HG03108 (cell line): ENCODE measurements around the gene MAPK4.

Experiments used
- ATAC-seq: cut with Tn5 transposase; IDR thresholded peaks from one replicate; pipeline ENCODE4 v1.9.1; 2021; ENCODE audit warnings: moderate library complexity; ENCODE audit not compliant: unreplicated experiment

MAPK4 gene

GRCh38 chr18:50651334-50651733 lies 91.4 kb downstream of the MAPK4 start:
- no peak for ATAC-seq

DNA sequence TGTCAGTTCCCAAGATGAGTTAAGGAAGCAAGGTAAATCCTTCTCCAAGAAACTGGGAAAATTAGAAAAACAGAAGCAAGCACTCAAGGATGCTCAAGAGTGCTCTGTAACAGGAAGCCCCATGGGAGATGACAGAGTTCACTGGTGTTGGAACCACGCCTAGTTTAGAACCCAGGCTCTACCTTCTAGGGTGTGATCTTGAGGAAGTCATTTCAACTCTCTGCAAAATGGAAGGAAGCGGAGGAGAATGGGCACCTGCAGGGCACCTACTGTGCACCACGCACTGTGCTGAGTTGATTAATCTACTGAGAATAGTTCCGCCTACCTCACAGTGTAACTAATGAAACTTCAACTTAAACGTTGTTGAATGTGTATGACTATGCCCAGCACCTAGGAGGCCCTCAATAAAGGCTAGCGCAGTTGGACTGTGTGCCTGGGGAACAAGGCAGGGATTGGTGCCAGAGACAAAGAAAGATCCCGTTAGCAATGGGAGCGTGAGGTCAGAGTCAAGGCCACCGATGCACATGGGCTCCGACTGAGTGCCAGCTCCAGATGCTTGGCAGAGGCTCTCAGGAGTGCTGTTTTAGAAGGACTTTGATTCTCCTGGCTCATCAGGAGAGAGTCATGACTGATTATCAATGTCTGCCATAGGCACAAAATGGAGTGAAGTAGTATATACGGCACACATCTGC lies 93.7 kb downstream of the MAPK4 start:
- no peak for ATAC-seq

DNA sequence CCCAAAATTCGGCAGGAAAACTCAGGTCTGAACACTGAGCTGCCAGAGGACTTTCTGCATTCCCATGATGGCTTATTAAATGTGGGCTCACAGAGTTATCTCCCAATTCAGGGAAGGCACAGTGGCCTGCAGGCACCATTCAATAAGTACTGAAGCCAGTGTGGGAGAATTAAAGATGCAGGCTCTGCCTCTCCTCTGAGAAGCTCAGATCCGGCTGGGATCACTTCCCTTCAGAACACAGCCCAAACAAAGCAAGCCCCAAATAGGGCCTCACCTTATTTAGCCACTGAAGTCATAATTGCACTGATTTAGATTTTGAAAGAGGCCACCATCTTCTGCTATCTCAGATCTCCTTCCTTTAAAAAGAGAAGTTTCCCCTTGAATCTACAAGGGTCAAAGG lies 94.3 kb downstream of the MAPK4 start:
- no peak for ATAC-seq

- no peak for ATAC-seq
These were observed 95.0 kb downstream of the MAPK4 start for GRCh38 chr18:50654658-50655550.

DNA sequence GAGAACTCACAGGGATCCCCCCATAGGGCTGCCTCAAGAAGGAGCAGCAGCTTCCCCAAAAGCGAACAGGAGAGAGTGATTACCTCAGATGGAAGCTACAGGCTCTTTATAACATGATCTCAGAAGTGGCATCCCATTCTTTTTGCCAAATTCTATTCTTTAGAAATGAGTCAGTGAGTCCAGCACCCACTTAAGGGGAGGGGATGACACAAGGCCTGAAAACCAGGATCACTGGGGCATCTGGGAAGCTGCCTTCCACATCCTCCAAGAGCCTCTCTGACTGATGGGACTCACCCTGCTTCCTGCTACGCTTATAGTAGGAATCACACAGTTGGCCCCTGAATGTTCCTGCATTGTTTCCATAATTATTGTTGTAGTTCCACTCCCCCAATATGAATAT lies 96.5 kb downstream of the MAPK4 start:
- no peak for ATAC-seq

- no peak for ATAC-seq
These were observed 97.1 kb downstream of the MAPK4 start for GRCh38 chr18:50656841-50657470.

GRCh38 chr18:50658601-50659000 lies 98.7 kb downstream of the MAPK4 start:
- ATAC-seq: no peak

DNA sequence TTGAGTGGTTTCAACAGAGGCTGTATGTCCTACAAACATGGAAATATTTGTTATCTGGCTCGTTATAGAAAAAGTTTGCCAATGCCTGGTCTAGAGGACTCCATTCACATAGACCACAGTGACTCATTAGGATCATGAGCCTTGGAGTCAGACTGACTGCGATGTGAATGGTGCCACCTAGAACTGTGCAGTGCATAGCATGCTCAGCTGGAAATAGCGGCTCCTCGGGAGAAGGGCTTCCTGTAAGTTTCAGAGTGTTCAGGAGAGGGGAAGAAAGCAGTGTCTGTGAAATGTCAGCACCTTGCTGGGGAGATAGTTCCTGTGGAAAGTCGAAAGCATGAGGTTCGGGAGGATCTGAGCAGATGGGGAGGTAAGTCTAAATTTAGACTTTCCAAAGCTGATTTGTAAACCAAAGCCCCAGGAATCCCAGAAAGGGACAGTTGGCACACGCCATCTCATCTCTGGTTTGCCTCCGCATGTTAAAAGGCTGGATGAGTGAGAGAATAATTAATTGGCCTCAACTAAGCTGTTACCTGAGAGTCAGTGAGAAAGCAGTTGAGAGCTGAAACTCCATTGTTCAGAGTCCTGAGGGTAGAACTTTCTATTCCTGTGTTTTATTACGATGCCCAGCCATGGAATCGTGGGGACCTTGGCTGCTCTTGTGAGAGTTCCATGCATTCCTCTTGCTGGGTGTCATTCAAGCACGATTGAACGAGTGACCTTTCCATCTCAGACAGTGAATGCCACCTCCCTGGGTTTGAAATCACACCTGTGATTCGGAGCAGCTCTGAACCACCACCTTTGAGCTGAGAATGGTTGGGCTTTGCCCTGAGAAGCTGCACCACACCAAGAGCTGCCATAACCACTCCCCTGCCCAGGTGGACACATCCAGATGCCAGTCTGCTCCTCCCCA lies 99.5 kb downstream of the MAPK4 start:
- ATAC-seq: no peak

DNA sequence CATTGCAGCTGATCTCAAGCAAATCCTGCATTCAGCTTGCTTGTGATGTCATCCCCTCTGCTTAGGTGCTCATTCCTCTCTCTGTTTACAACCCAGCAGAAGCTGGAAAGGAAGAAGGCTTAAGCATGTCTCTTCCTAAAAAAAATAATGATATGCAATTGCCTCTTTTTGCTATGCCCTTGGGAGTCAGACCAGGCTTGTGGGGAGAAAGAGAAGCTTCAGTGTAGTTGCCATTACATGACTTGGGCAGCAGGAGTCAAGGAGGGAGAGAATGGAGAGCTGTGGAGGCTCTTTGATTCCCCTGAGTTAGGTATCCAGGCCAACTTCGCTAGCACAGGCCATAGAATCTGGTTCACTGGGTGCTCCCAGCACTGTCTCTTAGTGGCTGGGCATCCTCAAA lies 101.1 kb downstream of the MAPK4 start:
- no peak for ATAC-seq

GRCh38 chr18:50662177-50662576 lies 102.3 kb downstream of the MAPK4 start:
- ATAC-seq: no peak

DNA sequence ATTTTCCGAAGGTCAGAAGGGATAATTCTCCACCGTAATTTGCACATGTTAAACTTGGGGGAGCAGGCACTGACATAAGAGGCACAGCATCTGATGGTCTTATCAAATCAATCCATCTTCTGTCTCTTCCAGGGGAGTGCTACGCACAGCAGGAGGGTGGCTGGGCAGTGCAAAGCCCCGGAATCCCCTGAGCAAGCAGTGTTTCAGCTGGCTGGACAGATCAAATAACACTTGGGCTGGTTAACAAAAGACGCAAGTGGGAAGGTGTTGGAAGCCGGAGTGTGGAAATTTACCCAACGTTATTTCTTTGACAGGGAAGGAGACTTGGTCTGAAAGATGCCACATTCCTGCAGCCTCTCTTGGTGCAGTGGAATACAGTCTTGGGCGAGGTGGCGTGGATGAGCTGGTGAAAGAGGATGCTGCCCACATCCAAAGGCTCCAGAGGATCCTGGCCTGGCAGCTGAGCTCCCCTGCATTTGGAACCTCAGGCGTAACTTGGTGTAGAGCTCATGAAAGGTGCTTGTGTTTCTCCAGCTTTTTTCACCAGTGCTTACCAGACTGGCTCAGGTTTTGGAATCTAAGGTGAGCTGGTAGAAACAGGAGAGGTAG lies 103.0 kb downstream of the MAPK4 start:
- no peak for ATAC-seq

- ATAC-seq: no peak
These were observed 103.9 kb downstream of the MAPK4 start for GRCh38 chr18:50663626-50664441.

DNA sequence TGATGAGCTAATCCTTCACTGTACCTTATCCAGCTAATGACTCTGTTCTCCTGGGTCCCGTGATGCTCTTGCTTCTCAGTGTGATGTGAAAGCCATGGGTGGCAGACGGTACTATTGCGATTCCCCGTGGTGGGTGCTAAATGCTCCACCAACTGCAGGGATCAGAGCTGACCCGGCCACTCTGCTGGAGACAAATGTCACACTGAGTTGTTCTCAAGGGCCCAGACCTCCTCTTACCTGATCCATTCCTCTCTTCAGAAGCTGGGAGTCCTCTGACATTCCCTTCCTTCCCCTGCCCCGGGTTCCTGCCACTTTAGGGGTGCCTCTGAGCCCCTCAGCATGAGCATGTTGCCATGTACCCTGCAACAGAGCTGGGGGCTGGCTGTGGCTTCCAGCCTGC lies 105.1 kb downstream of the MAPK4 start:
- no peak for ATAC-seq

GRCh38 chr18:50665519-50665918 lies 105.6 kb downstream of the MAPK4 start:
- ATAC-seq: no peak

GRCh38 chr18:50666536-50666935 lies 106.6 kb downstream of the MAPK4 start:
- no peak for ATAC-seq

- ATAC-seq: no peak
These were observed 111.5 kb downstream of the MAPK4 start for GRCh38 chr18:50671376-50671775.

DNA sequence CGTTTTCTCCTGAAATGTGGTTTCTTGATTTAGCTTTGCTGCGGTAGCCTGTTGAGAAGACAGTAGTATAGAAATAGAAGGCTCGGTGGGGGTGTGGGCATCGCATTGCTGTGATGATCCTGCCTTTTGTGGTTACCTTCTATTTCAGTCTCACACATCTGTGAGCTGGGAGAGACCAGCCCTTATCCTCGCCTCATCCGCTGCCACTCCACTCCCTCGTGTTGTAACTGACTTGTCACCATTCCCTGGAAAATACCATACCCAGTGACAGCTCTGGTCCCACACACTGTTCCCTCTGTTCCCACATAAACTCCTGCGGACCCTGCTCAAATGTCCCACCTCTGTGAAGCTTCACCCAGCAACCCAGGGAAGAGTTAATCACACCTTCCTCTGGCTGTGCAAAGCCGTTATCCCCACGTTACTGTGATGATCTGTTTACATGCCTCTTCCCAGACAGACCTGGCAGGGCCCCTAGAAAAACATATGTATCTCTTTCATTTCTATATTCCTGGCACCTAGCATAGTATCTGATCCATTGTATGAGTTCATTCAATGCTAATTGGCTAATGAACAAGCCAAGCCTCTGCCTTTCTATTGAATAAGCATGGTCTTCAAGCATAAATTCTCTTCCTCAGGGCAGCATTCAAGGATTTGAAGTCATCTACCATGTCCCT lies 114.6 kb downstream of the MAPK4 start:
- ATAC-seq: no peak

GRCh38 chr18:50675043-50675442 lies 115.2 kb downstream of the MAPK4 start:
- no peak for ATAC-seq

DNA sequence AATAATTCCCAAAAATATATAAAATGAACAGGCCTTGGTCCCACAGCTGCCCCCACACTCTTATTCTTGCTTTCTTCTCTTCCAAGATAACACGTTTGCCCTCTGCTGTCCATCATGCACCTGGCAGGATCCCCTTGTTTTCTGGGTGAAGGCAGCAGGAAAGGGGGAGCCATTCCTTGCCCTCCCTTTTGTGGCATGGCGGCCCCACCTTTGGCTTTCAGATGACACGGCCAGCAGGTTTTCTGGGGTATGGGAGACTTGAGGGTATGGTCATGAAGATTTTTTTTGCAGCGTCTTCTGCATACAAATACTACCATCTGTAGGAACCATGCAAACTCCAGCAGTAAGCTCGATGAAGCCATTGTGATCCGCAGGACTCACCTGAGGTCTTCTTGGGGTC lies 118.8 kb downstream of the MAPK4 start:
- ATAC-seq: no peak
